Neural progenitor cell (in vitro differentiated cells): ENCODE measurements around the gene NNMT. TPM values are rescaled to one million over a fixed set of nuclear protein-coding genes. Genes with fewer than 3 reads are reported as not detected.

ENCODE experiments used
- DNase-seq: peaks from one replicate; pipeline ENCODE4 v3.0.0-alpha.2; 2016; ENCODE audit warnings: low spot score
- H2AFZ ChIP-seq: fragments of 200-600 bp; sonication (generic); replicated peaks from 2 replicates; pipeline ENCODE4 v1.6.1; 2016; ENCODE audit warnings: antibody characterized with exemption
- H3F3A ChIP-seq: fragments of 200-600 bp; sonication (generic); 2 replicates; pipeline ENCODE4 v1.6.1; 2016; ENCODE audit warnings: antibody characterized with exemption, low read depth
- H3K27ac ChIP-seq: fragments of 200-600 bp; sonication (generic); 2 replicates; pipeline ENCODE4 v1.5.1; 2016; ENCODE audit warnings: mild to moderate bottlenecking
- H3K27me3 ChIP-seq: fragments of 200-600 bp; sonication (generic); 2 replicates; pipeline ENCODE4 v1.6.1; 2016; ENCODE audit warnings: mild to moderate bottlenecking, moderate library complexity
- H3K36me3 ChIP-seq: fragments of 200-600 bp; sonication (generic); 2 replicates; pipeline ENCODE4 v1.5.1; 2016
- H3K4me1 ChIP-seq: fragments of 200-600 bp; sonication (generic); 2 replicates; pipeline ENCODE4 v1.6.1; 2016; ENCODE audit warnings: mixed run types
- H3K4me2 ChIP-seq: fragments of 200-600 bp; sonication (generic); 2 replicates; pipeline ENCODE4 v1.6.1; 2016
- H3K4me3 ChIP-seq: fragments of 200-600 bp; sonication (generic); 2 replicates; pipeline ENCODE4 v1.5.1; 2016
- H3K79me2 ChIP-seq: fragments of 200-600 bp; sonication (generic); 2 replicates; pipeline ENCODE4 v1.6.1; 2016; ENCODE audit warnings: low read depth
- H3K9ac ChIP-seq: fragments of 200-600 bp; sonication (generic); 2 replicates; pipeline ENCODE4 v1.6.1; 2016
- H3K9me3 ChIP-seq: fragments of 200-600 bp; sonication (generic); 2 replicates; pipeline ENCODE4 v1.5.1; 2016; ENCODE audit warnings: low read depth
- H4K20me1 ChIP-seq: fragments of 200-600 bp; sonication (generic); 2 replicates; pipeline ENCODE4 v1.6.1; 2016; ENCODE audit warnings: low read depth
- H3K27ac Mint-ChIP-seq: 3 replicates; pipeline ENCODE4 v1.8.0; 2021; ENCODE audit warnings: mixed read lengths
- H3K27me3 Mint-ChIP-seq: 2 replicates; pipeline ENCODE4 v1.8.0; 2022; ENCODE audit warnings: low read depth, mild to moderate bottlenecking, inconsistent platforms, moderate library complexity, mixed read lengths; ENCODE audit not compliant: insufficient read depth
- H3K36me3 Mint-ChIP-seq: 3 replicates; pipeline ENCODE4 v1.8.0; 2021; ENCODE audit warnings: mixed read lengths
- H3K4me1 Mint-ChIP-seq: 3 replicates; pipeline ENCODE4 v1.8.0; 2021; ENCODE audit warnings: mixed read lengths
- H3K4me3 Mint-ChIP-seq: 3 replicates; pipeline ENCODE4 v1.8.0; 2021; ENCODE audit warnings: mild to moderate bottlenecking, moderate library complexity, mixed read lengths
- H3K9me3 Mint-ChIP-seq: 3 replicates; pipeline ENCODE4 v1.8.0; 2020; ENCODE audit warnings: mixed read lengths
- EZH2 ChIP-seq: fragments of 200-600 bp; sonication (generic); IDR thresholded peaks from 2 replicates; pipeline ENCODE4 v1.6.1; 2017; ENCODE audit warnings: antibody characterized with exemption, mild to moderate bottlenecking, moderate library complexity
- EZH2phosphoT487 ChIP-seq: fragments of 200-600 bp; sonication (generic); IDR thresholded peaks from 2 replicates; pipeline ENCODE4 v1.6.1; 2017; ENCODE audit warnings: antibody characterized with exemption
- total RNA-seq: library from RNA; depleted of rRNA; stranded (reverse); fragments of >200 nt; gene quantifications from 2 replicates; pipeline ENCODE4 v1.2.3, GENCODE V29; 2015; ENCODE audit warnings: low replicate concordance
- TF ChIP-seq, protein P1 (sequence below): fragments of 200-600 bp; sonication (generic); IDR thresholded peaks from 2 replicates; pipeline ENCODE4 v1.5.1; 2017; ENCODE audit warnings: antibody characterized with exemption, mild to moderate bottlenecking

Gene NNMT
- total RNA-seq, 1 donor from 2014 or later, result not detected

- Mint-ChIP-seq H3K4me1 (peaks cover 2% of the 10 kb centered on the region), H3K27ac (no peak overlapping the region), H3K9me3 (peaks cover 22% of the 10 kb centered on the region), H3K27me3 (no peaks in the 10 kb centered on the region), H3K4me3 (no peak overlapping the region), H3K36me3 (peaks cover 3% of the 10 kb centered on the region)
- DNase-seq, result peak; percentile 72
- Histone ChIP-seq H3K4me2 (no peak overlapping the region), H2AFZ (no peak overlapping the region), H3K79me2 (no peaks in the 10 kb centered on the region), H4K20me1 (no peaks in the 10 kb centered on the region), H3F3A (no peaks in the 10 kb centered on the region), H3K36me3 (no peaks in the 10 kb centered on the region), H3K27ac (no peak overlapping the region), H3K4me1 (peaks cover 19% of the 10 kb centered on the region), H3K9ac (no peak overlapping the region), H3K4me3 (no peak overlapping the region), H3K27me3 (no peaks in the 10 kb centered on the region), H3K9me3 (peaks cover 17% of the 10 kb centered on the region)
- TF ChIP-seq EZH2phosphoT487 (no peak), EZH2 (no peak)
- TF ChIP-seq, protein P1, sequence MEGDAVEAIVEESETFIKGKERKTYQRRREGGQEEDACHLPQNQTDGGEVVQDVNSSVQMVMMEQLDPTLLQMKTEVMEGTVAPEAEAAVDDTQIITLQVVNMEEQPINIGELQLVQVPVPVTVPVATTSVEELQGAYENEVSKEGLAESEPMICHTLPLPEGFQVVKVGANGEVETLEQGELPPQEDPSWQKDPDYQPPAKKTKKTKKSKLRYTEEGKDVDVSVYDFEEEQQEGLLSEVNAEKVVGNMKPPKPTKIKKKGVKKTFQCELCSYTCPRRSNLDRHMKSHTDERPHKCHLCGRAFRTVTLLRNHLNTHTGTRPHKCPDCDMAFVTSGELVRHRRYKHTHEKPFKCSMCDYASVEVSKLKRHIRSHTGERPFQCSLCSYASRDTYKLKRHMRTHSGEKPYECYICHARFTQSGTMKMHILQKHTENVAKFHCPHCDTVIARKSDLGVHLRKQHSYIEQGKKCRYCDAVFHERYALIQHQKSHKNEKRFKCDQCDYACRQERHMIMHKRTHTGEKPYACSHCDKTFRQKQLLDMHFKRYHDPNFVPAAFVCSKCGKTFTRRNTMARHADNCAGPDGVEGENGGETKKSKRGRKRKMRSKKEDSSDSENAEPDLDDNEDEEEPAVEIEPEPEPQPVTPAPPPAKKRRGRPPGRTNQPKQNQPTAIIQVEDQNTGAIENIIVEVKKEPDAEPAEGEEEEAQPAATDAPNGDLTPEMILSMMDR, result no peak
Measured at GRCh38 chr11:114302663-114303062, 6.5 kb downstream of the NNMT start.

- no peak overlapping the region for H3K4me3 Mint-ChIP-seq
- DNase-seq, result no peak
Measured at GRCh38 chr11:114304065-114304464, 7.9 kb downstream of the NNMT start.

GRCh38 chr11:114304969-114305368 is 8.8 kb downstream of the NNMT start:
- Mint-ChIP-seq H3K27me3 (peaks cover 4% of the 10 kb centered on the region), H3K36me3 (no peaks in the 10 kb centered on the region), H3K27ac (no peak overlapping the region), H3K4me3 (no peak overlapping the region), H3K4me1 (peaks cover 2% of the 10 kb centered on the region), H3K9me3 (peaks cover 20% of the 10 kb centered on the region)
- H3K79me2 ChIP-seq, result no peaks in the 10 kb centered on the region
- H4K20me1 ChIP-seq, result no peaks in the 10 kb centered on the region
- no peak for DNase-seq
- H3K4me3 ChIP-seq, result no peak overlapping the region
- peaks cover 7% of the 10 kb centered on the region for H3K9me3 ChIP-seq
- TF ChIP-seq EZH2phosphoT487, result no peak
- no peak overlapping the region for H3K27ac ChIP-seq
- H2AFZ ChIP-seq, result no peak overlapping the region
- no peaks in the 10 kb centered on the region for H3K36me3 ChIP-seq
- H3K9ac ChIP-seq, result no peak overlapping the region
- H3F3A ChIP-seq, result no peaks in the 10 kb centered on the region
- H3K4me2 ChIP-seq, result no peak overlapping the region
- no peaks in the 10 kb centered on the region for H3K27me3 ChIP-seq
- H3K4me1 ChIP-seq, result peaks cover 19% of the 10 kb centered on the region

More at GRCh38 chr11:114304065-114304464, 7.9 kb downstream of the NNMT start:
- Histone ChIP-seq H3K27ac (no peak overlapping the region), H3K36me3 (no peaks in the 10 kb centered on the region), H3F3A (no peaks in the 10 kb centered on the region), H4K20me1 (no peaks in the 10 kb centered on the region), H2AFZ (no peak overlapping the region), H3K9me3 (peaks cover 15% of the 10 kb centered on the region), H3K4me1 (peaks cover 19% of the 10 kb centered on the region), H3K27me3 (no peaks in the 10 kb centered on the region), H3K4me2 (no peak overlapping the region), H3K4me3 (no peak overlapping the region), H3K79me2 (no peaks in the 10 kb centered on the region), H3K9ac (no peak overlapping the region)
- TF ChIP-seq EZH2phosphoT487, result no peak
- TF ChIP-seq, protein P1, result no peak
- no peak for TF ChIP-seq EZH2
- Mint-ChIP-seq H3K36me3 (no peaks in the 10 kb centered on the region), H3K27ac (no peak overlapping the region), H3K4me1 (peaks cover 2% of the 10 kb centered on the region), H3K9me3 (peaks cover 20% of the 10 kb centered on the region), H3K27me3 (peaks cover 4% of the 10 kb centered on the region)

DNA sequence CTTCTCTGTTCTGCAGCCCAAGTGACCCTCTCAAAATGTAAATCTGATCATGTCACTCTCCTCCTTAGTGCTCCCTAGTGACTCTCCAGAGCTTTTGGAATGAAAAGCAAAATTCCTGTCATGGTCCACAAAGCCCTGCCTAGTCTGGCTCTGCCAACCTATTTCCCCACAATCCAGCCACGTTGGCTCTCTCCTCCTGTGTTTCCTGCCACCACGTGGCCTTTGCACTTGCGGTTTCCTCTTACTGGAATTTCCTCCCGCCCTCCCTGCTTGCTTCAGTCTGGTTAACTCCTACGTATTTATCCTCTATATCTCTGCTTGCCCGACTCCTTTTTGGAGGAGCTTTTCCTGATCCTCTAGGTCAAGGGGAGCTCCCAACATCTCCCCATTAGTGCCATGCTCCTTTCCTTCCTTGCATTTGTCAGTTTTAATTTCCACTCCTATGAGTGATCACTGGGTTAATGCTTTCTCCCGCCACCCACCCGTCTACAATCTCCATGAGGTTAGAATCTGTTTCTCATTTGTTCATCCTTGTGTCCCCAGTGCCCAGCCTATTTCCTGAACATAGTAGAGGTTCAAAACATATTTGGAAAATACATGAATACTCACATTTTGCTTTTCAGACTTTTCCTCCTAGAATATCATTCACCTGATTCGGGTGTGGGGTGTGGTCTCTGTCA is 11.5 kb downstream of the NNMT start:
- peaks cover 7% of the 10 kb centered on the region for H3K9me3 Mint-ChIP-seq
- no peak overlapping the region for H3K9ac ChIP-seq
- H3K27ac Mint-ChIP-seq, result no peak overlapping the region
- peaks cover 2% of the 10 kb centered on the region for H3K4me1 Mint-ChIP-seq
- TF ChIP-seq EZH2 (no peak), EZH2phosphoT487 (no peak)
- TF ChIP-seq, protein P1, result no peak
- no peak overlapping the region for H3K4me3 Mint-ChIP-seq
- no peaks in the 10 kb centered on the region for H3K36me3 ChIP-seq
- no peaks in the 10 kb centered on the region for H4K20me1 ChIP-seq
- no peaks in the 10 kb centered on the region for H3K36me3 Mint-ChIP-seq
- no peaks in the 10 kb centered on the region for H3F3A ChIP-seq
- no peak overlapping the region for H3K27ac ChIP-seq
- no peak overlapping the region for H3K4me3 ChIP-seq
- no peaks in the 10 kb centered on the region for H3K79me2 ChIP-seq
- no peak for DNase-seq
- no peaks in the 10 kb centered on the region for H3K27me3 ChIP-seq
- H3K4me2 ChIP-seq, result no peak overlapping the region
- no peak overlapping the region for H2AFZ ChIP-seq
- no peaks in the 10 kb centered on the region for H3K9me3 ChIP-seq
- peaks cover 4% of the 10 kb centered on the region for H3K27me3 Mint-ChIP-seq
- H3K4me1 ChIP-seq, result peaks cover 14% of the 10 kb centered on the region
